Renal cortical epithelial cell (primary cell): ENCODE measurements around the gene IGSF10. TPM values are rescaled to one million over a fixed set of nuclear protein-coding genes. Genes with fewer than 3 reads are reported as not detected.

Experiments
- DNase-seq: peaks from one replicate; pipeline ENCODE4 v3.0.0-alpha.2; 2011; ENCODE audit warnings: low read depth
- total RNA-seq: library from RNA; depleted of rRNA; stranded (reverse); fragments of >200 nt; gene quantifications from 2 replicates; pipeline ENCODE4 v1.2.3, GENCODE V29; 2014

Gene IGSF10
- total RNA-seq, 1 donor from 2014 or later, result 0.05 TPM

DNA sequence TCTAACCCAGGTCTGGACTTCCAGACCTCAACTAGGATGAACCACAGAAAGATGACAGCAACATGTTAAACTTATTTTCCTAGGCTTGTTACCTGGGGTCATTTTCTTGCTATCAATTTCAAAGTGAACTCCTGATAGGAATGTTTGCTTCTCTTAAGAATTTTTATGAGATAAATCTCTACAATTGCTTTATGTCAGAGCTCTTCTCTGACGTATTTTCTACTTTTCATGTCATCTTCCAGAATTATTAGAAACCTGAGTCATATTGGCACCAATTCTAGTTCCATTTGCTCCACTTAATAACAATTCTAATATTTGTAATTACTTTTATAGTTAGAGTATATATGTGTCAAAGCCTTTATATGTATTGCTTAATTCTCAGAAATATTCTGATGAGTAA, 2.1 kb upstream of the IGSF10 start:
- no peak for DNase-seq

DNA sequence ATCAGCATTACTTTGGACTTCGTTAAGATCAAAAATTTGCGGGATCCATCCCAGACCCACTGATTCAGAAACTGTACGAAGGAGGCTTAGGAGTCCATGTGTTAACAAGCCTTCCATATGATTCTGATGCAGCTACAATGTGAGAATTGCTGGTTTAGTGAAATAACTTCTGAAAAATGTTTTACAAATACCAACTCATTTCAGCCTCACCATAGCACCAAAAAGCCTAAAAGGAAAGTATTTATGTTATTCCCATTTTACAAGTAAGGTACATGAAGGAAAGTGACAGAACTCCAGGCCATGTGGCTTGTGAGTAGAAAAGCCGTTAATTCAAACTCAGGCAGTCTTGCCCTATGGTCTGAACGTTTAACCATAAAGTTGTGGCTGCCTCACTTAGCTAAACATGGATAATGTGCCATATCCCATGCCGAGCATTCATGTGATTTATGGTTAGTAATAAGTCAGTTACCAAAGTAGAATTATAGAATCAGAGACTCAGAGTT, 1.5 kb upstream of the IGSF10 start:
- no peak for DNase-seq

DNA sequence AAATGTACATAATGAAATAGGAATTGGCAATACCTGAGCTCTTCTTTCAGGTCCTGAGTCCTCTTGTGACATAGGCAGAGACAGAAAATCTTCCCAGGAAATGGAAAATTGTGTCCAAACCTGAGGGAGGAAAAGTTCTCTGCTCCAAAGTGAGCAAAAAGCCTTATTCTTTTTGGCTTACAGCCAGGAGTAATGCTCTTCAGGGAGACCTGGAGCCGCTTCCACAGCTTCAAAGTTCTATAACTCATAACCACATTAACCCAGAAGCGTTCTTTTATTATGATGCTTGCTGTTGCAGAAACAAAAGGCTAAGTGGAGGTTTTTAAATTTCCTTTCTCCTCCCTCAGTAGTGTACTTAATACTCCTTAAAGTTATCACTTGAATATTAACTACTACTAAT, 633 bp downstream of the IGSF10 start:
- peak; percentile 7 for DNase-seq

DNA sequence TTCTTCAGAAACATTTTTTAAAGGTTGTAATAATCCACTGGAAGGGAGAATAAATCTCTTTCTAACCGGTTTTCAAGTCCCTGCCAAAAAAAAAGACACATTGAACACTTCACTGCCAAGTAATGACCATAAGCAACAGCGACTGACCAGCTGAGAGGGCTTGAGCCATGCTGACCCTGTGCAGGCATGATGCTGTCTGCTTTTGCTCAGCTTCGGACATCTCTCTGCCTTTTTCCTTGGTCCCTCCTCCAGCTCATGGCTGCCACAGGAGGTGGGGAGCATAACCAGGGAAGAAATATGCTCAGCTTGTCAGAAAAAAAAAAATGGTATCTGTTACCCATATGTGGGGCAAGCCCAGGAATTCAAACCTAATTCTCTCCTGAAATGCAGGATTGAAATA, 1.5 kb downstream of the IGSF10 start:
- no peak for DNase-seq

DNA sequence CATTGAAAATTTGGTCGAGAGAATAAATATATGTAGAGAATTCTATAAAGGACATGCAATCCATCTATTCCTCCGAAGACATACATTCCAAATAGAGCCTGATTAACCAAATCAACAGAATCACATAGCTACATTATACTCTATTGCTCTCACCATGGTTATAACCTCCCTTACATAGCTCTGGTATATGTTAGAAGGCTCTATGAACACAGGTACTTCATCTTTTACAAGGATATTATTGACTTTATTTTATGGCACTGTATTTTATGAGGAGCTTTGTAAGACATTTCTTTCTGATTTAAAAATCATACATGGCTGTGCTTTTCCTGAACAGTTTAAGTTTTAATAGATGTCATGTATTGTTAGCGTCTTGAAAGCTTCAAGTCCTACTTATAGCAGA, 4.8 kb downstream of the IGSF10 start:
- DNase-seq, result no peak

DNA sequence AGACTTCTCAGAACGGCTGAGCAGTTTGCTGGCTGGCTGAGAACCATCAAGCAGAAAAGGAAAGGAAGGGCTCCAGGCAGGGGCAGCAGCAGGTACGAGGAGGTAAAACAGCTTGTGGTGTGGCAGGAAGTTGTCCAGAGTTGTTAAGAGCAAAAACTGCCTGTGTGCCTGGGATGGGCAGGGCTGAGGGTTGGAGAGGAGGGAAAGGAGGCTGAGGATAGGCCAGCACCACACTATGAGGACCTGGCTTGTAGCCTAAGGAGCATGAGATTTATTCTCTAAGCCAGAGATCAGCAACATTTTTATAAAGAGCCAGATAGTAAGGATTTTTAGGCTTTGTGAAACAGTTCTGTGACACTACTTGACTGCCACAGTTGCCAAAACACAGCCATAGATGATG, 8.0 kb downstream of the IGSF10 start:
- no peak for DNase-seq

DNA sequence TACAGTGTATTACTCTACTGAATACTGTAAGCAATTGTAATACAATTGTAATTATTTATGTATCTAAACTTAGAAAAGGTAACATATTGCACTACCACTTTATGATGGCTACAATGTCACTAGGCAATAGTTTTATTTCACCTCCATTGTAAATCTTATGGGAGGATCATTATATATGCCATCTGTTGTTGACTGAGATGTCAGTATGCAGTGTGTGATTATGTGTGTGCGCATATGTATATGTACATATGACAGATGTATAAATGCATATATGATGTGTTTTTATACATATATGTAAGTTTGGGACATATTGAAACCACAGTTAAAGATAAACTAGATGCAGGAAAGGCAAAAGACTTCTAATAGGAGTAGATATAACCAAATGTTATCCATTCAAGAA, 8.5 kb downstream of the IGSF10 start:
- no peak for DNase-seq

DNA sequence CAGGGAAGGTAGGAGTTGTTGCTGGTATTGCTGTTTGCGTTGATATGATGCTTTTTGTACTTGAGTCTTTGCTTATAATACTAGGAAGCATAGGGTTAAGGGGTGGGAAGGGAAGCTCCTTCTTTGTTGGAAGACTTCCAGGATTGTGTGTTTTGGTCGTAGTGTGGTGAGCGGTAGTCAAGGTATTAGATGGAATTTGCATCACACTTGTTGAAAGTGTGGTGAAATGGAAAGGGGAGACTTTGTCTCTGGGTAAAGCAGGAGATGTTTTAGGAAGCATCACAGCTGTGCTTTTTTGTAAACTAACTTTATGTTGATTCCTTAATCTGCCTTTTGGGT, 14.9 kb downstream of the IGSF10 start:
- peak; percentile 26 for DNase-seq

DNA sequence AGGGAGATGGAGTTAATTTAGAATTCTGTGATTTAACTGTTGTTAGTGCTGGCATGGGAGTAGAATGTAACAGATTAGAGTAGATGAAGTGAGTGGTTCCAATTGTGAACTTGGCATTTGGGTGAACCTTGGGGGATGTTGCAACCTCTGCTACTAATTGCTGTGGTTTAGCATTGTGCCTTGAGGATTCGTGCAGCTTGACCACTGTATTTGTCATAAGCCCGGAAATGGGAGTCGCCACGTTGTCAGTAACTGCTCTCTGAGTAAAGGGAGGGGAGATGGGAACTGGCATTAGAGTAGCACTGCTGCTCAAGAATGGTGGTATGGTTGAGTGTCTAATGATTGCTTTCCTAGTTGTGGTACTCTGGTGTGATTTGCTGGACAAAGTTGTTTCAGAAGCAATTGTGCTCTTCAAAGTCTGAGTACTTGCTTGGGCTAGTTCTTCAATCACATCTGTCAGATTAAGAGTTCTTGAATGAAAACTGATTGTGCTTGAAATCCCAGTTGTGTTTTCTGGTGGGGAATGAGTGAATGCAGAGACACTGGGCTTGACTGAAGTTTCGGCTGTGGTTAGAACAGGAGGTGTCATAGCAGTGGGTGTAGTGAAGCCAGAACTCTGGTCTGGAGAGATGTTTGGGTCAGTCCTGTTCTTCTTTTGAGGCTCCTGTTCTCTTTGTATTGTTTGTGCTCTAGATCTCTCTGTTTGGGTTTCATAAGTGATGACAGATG, 15.4 kb downstream of the IGSF10 start:
- DNase-seq, result peak; percentile 96

DNA sequence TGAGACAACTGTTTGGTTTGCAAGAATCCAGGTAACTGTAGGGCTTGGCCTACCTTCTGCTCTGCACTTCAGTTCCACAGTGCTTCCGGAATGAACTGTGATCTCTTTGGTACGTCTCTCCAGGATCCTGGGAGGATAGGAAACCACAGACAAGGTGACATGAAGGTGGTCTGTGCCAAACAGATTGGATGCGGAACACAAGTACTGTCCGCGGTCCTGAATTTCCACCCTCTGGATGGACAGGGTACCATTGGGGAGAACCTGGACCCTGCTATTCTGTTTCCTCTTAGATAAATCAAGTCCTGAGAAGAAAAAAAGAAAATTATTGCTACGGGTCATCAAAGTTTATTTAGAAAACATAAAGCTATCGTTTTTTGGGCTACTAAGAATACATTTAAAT, 17.3 kb downstream of the IGSF10 start:
- DNase-seq, result peak; percentile 7

DNA sequence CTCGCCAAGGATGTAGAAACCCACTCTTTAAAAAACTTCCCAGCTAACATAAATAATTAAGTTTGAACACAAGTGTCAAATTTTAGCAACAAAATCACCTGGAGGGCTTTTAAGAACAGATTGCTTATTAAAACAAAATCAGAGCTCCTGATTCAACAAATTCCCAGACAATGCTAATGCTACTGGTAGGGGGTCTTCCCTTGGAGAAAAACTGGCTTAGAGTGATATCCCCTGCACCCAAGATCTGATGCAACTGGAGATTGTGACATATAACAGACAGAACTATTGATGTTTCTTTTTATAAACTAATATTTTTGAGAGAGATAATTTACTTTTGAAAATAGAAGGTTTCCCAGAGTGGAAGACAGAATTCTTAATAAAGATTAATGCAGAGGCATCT, 19.9 kb downstream of the IGSF10 start:
- no peak for DNase-seq

DNA sequence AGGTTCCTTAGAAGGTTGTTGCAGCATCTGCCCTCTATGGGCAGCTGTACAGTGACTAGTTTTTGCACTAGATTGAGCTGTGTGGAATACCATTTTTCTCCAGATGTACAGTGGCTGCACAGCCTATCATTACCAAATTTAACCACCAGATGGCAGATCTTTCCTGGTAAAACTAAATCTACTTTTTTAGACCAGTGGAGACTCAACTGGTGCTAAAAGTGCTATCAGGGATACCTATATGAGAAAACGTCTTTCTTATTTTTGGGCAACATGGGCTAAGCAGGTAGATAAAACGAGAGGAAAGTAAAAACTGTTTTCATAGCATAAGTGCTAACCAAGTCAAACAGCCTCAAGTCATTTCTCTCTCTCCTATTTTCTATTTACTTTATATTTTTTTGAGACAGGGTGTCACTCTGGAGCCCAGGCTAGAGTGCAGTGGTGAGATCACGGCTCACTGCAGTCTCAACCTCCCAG, 21.2 kb downstream of the IGSF10 start:
- peak; percentile 73 for DNase-seq

DNA sequence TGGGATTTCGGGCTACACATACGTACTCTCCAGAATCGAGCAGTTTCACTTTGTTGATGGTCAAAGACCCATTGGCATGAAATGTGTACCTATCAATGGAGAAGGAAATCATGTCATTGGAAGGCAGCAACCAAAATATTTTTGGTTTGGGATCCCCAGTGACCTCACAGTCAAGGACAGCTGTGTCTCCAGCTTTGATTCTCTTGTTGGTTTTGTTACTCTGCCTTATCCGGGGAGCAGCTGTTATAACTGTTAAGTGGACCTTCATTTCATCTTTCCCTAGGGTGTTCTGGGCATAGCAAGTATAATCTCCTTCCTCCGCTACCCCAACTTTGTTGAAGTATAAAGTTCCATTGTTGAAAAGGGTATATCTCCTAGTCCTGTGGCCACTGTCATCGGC, 23.0 kb downstream of the IGSF10 start:
- DNase-seq, result no peak

DNA sequence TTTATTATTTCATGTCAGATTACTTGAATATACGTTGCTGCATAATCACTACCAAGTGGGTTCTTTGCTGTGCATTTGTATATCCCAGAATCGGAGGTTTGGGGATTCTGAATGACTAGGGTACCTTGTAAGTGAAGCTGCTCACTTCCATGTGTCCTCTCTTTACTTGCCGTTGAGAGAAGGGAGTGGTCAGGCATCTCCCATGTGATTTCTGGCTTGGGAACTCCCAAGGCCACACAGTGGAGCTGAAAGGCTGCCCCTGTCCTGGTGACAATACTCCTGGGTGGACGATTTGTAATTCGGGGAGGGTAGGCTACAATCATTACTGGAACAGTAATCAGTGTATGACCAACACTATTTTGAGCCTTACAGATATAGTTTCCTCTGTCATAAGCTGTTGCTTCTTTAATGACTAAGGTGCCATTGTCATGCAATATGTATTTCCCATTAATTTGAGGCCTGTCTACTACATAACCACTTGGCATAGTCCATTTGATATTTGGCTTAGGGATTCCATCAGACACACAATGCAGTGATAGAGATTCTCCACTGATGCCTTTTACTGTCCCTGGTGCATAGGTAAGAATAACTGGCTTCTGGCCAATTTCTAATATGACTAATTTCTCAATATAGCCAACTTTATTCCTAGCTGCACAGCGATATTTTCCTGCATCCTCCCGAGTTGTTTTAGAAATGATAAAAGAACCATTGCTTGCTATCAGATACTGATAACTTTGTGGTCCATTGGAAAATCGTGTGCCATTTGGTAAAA, 24.0 kb downstream of the IGSF10 start:
- no peak for DNase-seq

DNA sequence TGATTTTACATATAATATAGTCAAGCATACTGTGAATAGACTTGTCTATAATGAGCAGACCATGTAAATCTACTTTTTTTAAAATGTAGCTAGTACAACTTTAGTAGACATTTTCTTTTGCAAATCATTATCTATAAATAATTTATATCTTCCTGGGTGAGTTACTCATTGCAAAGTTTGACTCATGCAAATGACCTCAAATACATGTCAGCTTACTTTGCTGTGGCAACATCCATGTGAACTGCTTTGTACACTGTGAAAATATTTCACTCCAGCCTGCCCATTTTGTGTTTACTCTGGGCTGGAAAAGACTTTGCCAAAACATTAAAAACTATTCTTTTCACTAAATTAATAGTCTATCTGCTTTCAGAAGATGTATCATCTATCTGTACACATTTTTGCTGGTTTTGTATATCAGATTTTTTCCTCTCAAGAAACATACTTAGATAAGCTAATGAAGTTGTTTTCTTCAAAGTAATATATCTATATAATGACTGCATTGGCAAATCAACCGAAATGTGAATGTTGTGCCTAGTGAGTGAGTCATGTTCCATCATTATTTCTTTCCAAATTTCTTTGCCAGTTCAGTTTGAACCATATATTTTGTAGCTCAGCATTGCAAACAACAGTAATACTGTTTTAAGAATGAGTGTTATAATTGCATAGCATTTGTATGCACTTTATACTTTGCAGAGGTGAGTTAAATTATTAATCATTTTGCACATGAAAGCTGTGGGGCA, 26.5 kb downstream of the IGSF10 start:
- DNase-seq, result peak; percentile 97

DNA sequence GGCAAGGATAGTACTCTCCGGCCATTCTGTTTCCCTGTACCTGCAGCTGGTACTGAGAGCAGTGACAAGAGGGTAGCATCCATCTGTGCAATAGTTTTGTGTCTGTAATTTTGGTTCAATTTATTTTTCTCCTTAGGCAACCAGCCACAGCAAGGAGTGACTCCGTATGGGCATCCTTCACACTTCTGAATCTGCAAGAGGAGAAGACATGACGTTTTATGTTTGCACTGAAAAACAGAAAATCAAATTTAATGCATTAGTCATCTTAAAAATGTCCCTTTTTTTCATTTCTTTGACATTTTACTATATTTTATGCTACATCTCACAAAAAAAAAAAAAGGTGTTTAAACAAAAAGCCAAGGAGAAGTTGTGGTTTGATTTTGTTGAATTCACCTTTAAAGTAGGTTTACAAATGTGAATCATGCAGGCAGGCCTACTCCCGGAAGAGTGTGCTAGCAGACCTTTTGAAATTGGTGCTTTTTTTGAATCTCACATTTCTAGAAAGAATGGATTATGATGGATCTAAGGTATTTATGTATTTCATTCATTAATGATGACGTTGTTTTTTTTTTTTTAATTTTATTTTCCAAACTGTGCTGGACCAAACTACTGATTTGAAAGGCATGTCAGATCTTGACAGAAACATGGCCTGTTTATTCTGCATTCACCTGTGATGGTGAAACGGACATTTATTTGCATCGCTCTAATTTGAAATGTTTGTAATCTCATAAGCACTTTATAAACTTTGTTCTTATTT, 28.1 kb downstream of the IGSF10 start:
- no peak for DNase-seq

DNA sequence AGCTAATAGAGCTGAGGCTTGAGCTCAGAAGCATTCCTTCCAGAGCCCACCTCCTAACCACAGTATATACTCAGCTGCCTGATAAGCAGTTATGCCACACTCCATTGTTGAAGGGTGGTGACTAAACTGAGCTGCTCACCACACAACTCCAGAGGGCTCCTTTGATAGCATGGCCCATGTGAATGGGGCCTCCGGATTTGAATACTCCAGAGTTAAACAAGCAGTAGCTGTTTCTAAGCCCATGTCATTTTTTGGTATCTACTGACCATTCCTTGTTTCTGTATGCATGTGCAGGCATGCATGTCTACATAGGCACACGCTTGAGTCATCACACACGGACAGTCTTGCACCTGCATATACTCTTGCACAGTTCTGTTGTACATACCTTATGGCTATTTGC, 28.9 kb downstream of the IGSF10 start:
- DNase-seq, result peak; percentile 95

DNA sequence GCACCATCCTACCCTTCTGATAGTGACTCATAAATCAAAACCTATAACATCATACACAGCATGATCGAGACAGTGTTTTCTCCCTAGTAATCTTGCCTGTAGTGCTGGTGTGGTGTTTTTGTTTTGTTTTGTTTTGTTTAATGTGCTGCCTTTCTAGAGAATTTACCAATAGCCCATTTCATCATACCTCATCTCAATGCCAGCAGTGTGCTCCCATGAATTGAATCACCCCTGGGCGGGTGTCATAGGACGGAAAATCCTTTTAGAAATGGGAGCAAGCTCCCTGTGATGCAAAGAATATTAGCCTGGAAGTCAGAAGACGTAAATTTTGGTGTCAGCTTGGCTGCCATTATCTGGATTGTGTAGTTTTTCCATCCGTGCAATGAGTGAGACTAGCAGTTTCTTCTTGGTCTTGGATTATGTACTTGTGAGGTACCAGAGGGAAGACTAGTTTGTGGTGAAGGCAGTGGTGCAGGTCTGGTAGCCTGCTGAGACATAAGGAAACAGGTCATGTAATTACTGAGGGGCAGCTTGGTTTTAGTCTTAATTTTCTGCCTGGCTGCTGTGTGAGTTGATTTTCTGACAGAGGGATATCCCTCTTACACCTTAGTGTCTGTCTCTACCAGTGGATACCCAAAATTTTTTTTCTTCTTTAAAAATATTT, 29.9 kb downstream of the IGSF10 start:
- DNase-seq, result peak; percentile 53

DNA sequence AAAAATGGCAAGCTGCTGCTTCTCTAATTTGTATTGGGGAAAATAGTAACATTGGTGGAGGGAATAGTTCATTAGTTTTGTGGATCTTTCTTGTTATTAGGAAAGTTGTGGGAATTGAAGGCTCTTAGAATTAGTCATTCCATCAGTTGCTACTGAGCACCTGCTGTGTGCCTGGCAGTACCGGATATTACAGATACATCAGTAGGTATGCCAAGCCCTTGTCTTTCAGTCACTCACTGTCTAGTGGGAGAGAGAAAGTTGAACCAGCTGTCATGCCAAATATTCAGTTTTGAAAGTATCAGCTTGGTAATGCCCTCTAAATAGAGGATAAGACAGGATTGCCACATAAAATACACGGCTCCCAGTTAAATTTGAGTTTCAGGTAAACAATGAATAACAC, 32.5 kb downstream of the IGSF10 start:
- no peak for DNase-seq

DNA sequence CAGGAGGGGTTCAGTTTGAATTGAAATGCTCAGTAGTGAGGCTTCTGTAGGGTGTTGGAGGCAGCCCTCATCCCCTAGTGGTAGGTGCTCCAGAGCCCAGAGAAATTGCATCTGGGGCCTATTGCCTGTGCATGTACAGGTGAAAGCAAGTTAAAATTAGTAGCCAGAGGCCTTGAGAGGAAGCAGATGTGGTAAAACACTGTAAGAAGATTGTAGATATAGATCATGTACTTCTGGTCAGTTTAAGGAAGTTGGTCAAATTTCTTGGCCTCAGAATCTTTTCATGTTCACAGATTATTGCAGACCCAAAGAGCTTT, 34.6 kb downstream of the IGSF10 start:
- DNase-seq, result no peak

DNA sequence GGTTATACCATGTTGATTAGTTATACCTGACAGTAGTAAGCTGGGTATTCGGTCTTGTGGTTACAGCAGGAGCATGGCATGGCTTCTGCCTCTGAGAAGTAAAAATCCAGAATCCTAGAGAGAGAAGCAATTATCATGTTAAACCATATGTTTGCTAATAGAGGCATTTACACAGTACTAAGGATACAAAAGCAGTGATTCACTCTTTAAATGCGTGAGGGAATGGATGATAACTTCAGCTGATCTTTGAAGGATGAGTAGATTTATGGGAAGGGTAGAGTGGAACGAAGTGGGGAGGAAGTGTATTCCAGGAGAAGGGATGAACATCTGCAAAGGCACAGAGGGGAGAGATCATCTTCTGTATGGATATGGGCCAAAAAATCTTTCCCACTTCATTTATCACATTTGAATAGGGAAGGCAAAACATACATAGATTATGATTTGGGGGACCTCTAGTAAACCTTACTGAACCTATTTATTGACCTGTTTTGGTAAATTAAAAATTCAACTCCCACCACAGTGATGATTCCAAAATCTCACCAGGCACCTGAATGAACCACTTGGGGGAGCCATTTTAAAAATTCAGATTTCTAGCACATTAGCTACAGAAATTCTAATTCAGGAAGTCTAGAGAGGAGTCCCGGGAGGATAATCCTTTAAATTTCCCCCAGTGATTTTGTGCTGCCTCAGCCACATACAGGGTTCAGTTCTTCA, 35.1 kb downstream of the IGSF10 start:
- DNase-seq, result no peak
